CD14-positive monocyte (primary cell): ENCODE results near the gene POU6F2. TPM values are rescaled to one million over a fixed set of nuclear protein-coding genes. Genes with fewer than 3 reads are reported as not detected.

Source experiments
- DNase-seq, 3 donors: peaks; one replicate each; pipeline ENCODE4 v3.0.0-alpha.2; 2011 to 2022
- H2AFZ ChIP-seq: 2 replicates; pipeline ENCODE4 v1.6.0; 2012; ENCODE audit warnings: mild to moderate bottlenecking, low read depth, low read length, inconsistent platforms; ENCODE audit not compliant: insufficient read depth, poor library complexity, severe bottlenecking
- H3K27ac ChIP-seq, 2 donors: 1 replicate in 1 of 2; 2 replicates in 1 of 2; pipeline ENCODE4 v1.5.1; 2012 to 2013; ENCODE audit warnings: low read length in 2 of 2, control low read depth in 1 of 2, inconsistent platforms in 1 of 2, low read depth in 1 of 2, mild to moderate bottlenecking in 1 of 2
- H3K27me3 ChIP-seq, 2 donors: one replicate each; pipeline versions ENCODE4 v1.6.0 to v1.6.1; 2011 to 2013; ENCODE audit warnings: low read length in 2 of 2; ENCODE audit not compliant: control insufficient read depth in 2 of 2, insufficient read depth in 2 of 2
- H3K36me3 ChIP-seq, 2 donors: replicated peaks in 1 of 2; 1 replicate in 1 of 2; 2 replicates in 1 of 2; pipeline versions ENCODE4 v1.5.1 to v1.6.1; 2012 to 2013; ENCODE audit warnings: low read length in 2 of 2, control low read depth in 1 of 2, inconsistent platforms in 1 of 2, mild to moderate bottlenecking in 1 of 2; ENCODE audit not compliant: insufficient read depth in 2 of 2, control insufficient read depth in 1 of 2
- H3K4me1 ChIP-seq, 2 donors: 1 replicate in 1 of 2; 2 replicates in 1 of 2; pipeline versions ENCODE4 v1.5.1 to v1.6.1; 2012 to 2013; ENCODE audit warnings: low read length in 2 of 2, control low read depth in 1 of 2, inconsistent platforms in 1 of 2, mild to moderate bottlenecking in 1 of 2, moderate library complexity in 1 of 2; ENCODE audit not compliant: insufficient read depth in 2 of 2, control insufficient read depth in 1 of 2
- H3K4me2 ChIP-seq: replicated peaks from 2 replicates; pipeline ENCODE3; 2012; ENCODE audit warnings: low read length, moderate library complexity, mild to moderate bottlenecking; ENCODE audit not compliant: poor library complexity, severe bottlenecking; ENCODE audit errors: extremely low read depth
- H3K4me3 ChIP-seq, 3 experiments: fragments of 200-600 bp in 1 of 3; sonication (generic) in 1 of 3; replicated peaks in 1 of 3; 1 replicate in 2 of 3; 2 replicates in 1 of 3; pipeline ENCODE4 v1.5.1; 2011 to 2013; ENCODE audit warnings: low read length in 3 of 3, mild to moderate bottlenecking in 3 of 3, control low read depth in 2 of 3, low read depth in 2 of 3, inconsistent platforms in 1 of 3, moderate library complexity in 1 of 3
- H3K79me2 ChIP-seq: 2 replicates; pipeline ENCODE4 v1.6.0; 2012; ENCODE audit warnings: mild to moderate bottlenecking, control low read depth, inconsistent platforms, low read length, moderate library complexity; ENCODE audit not compliant: insufficient read depth
- H3K9ac ChIP-seq: 2 replicates; pipeline ENCODE4 v1.6.0; 2017; ENCODE audit warnings: low read length, mild to moderate bottlenecking; ENCODE audit not compliant: insufficient read depth, poor library complexity, severe bottlenecking
- H3K9me3 ChIP-seq, 2 donors: replicated peaks in 1 of 2; 1 replicate in 1 of 2; 2 replicates in 1 of 2; pipeline versions ENCODE4 v1.5.1 to v1.6.1; 2012 to 2013; ENCODE audit warnings: low read length in 2 of 2, control low read depth in 1 of 2; ENCODE audit not compliant: control insufficient read depth in 1 of 2, insufficient read depth in 1 of 2
- H4K20me1 ChIP-seq: 2 replicates; pipeline ENCODE4 v1.6.0; 2012; ENCODE audit warnings: mild to moderate bottlenecking, low read length, control low read depth, moderate library complexity; ENCODE audit not compliant: insufficient read depth
- H3K27ac Mint-ChIP-seq, 7 donors: one replicate each; pipeline ENCODE4 v1.8.0; 2020; ENCODE audit warnings: mild to moderate bottlenecking in 7 of 7, mixed read lengths in 7 of 7, moderate library complexity in 6 of 7, inconsistent platforms in 2 of 7
- H3K27me3 Mint-ChIP-seq, 3 donors: one replicate each; pipeline ENCODE4 v1.8.0; 2021 to 2022; ENCODE audit warnings: low read depth in 3 of 3, mild to moderate bottlenecking in 3 of 3, mixed read lengths in 3 of 3, moderate library complexity in 3 of 3, inconsistent platforms in 1 of 3
- H3K36me3 Mint-ChIP-seq, 2 donors: one replicate each; pipeline ENCODE4 v1.8.0; 2020; ENCODE audit warnings: mixed read lengths in 2 of 2, inconsistent platforms in 1 of 2, mild to moderate bottlenecking in 1 of 2
- H3K4me1 Mint-ChIP-seq: one replicate; pipeline ENCODE4 v1.8.0; 2020; ENCODE audit warnings: mild to moderate bottlenecking, mixed read lengths
- H3K4me3 Mint-ChIP-seq, 2 donors: one replicate each; pipeline ENCODE4 v1.8.0; 2020; ENCODE audit warnings: mild to moderate bottlenecking in 2 of 2, mixed read lengths in 2 of 2, moderate library complexity in 1 of 2
- H3K9me3 Mint-ChIP-seq, 7 donors: one replicate each; pipeline ENCODE4 v1.8.0; 2020 to 2022; ENCODE audit warnings: mixed read lengths in 7 of 7, mild to moderate bottlenecking in 6 of 7, moderate library complexity in 6 of 7, inconsistent platforms in 2 of 7
- WGBS: methylation state at CpG from one replicate; pipeline ENCODE4 v1.1.5; 2013; ENCODE audit warnings: missing lambda C conversion rate; ENCODE audit not compliant: insufficient coverage; 5-methylcytosine and 5-hydroxymethylcytosine counted together
- intact Hi-C, 2 donors: fragments of 100-400 bp; cut with micrococcal nuclease; formaldehyde crosslinking; loops; one replicate each; pipeline versions ENCODE4 v1.15.0 to v1.15.1; 2023
- polyA plus RNA-seq, 3 donors: library from polyadenylated mRNA; depleted of rRNA in 1 of 3; unstranded in 2 of 3; stranded (reverse) in 1 of 3; fragments of 300-500 nt in 2 of 3; fragments of >200 nt in 1 of 3; fragmentation: Illumina TruSeq in 2 of 3; gene quantifications; 1 replicate in 2 of 3; 2 replicates in 1 of 3; pipeline ENCODE4 v1.2.3, GENCODE V29; 2012 to 2021
- TF ChIP-seq, protein P1 (sequence below): fragments of 200-600 bp; IDR thresholded peaks from one replicate; pipeline ENCODE4 v1.8.0; 2022; ENCODE audit warnings: antibody characterized with exemption, mild to moderate bottlenecking

POU6F2 gene
- polyA plus RNA-seq, 3 donors = not detected

DNA sequence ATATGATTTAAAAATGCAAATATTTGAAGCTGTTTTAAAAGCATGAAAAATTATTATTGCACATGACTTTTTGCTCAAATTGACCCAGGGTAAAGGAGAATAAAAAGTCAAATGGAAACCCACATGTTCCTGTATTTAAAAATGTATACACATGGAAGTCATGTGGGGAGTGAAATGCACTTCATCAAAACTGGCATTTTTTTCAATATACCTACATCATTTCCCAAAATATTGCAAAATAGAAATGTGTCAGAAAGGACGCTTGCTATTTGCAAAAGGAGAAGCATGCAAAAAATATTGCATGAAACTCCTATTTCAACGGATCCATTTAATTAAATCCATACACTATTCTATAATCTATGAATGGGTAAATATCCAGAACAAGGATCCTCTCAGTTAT is 117.0 kb downstream of the POU6F2 start:
- Histone ChIP-seq H3K4me3 (no peak overlapping the region), H3K27ac (no peak overlapping the region), H2AFZ (no peak overlapping the region), H3K4me1 (no peaks in the 10 kb centered on the region), H3K79me2 (no peaks in the 10 kb centered on the region), H4K20me1 (no peaks in the 10 kb centered on the region), H3K4me2 (no peak overlapping the region), H3K27me3 (no peaks in the 10 kb centered on the region), H3K9me3 (no peaks in the 10 kb centered on the region), H3K36me3 (no peaks in the 10 kb centered on the region), H3K9ac (no peak overlapping the region)
- H3K27me3 Mint-ChIP-seq = no peaks in the 10 kb centered on the region
- intact Hi-C loops = no loop called here
- no peaks in the 10 kb centered on the region for H3K9me3 Mint-ChIP-seq
- no CpG with 5 or more reads among the region's 2 CpGs for WGBS
- no peaks in the 10 kb centered on the region for H3K4me1 Mint-ChIP-seq
- no peak for DNase-seq
- H3K36me3 Mint-ChIP-seq = no peaks in the 10 kb centered on the region
- TF ChIP-seq, protein P1, sequence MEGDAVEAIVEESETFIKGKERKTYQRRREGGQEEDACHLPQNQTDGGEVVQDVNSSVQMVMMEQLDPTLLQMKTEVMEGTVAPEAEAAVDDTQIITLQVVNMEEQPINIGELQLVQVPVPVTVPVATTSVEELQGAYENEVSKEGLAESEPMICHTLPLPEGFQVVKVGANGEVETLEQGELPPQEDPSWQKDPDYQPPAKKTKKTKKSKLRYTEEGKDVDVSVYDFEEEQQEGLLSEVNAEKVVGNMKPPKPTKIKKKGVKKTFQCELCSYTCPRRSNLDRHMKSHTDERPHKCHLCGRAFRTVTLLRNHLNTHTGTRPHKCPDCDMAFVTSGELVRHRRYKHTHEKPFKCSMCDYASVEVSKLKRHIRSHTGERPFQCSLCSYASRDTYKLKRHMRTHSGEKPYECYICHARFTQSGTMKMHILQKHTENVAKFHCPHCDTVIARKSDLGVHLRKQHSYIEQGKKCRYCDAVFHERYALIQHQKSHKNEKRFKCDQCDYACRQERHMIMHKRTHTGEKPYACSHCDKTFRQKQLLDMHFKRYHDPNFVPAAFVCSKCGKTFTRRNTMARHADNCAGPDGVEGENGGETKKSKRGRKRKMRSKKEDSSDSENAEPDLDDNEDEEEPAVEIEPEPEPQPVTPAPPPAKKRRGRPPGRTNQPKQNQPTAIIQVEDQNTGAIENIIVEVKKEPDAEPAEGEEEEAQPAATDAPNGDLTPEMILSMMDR = no peak
- H3K27ac Mint-ChIP-seq = no peak overlapping the region
- no peak overlapping the region for H3K4me3 Mint-ChIP-seq

DNA sequence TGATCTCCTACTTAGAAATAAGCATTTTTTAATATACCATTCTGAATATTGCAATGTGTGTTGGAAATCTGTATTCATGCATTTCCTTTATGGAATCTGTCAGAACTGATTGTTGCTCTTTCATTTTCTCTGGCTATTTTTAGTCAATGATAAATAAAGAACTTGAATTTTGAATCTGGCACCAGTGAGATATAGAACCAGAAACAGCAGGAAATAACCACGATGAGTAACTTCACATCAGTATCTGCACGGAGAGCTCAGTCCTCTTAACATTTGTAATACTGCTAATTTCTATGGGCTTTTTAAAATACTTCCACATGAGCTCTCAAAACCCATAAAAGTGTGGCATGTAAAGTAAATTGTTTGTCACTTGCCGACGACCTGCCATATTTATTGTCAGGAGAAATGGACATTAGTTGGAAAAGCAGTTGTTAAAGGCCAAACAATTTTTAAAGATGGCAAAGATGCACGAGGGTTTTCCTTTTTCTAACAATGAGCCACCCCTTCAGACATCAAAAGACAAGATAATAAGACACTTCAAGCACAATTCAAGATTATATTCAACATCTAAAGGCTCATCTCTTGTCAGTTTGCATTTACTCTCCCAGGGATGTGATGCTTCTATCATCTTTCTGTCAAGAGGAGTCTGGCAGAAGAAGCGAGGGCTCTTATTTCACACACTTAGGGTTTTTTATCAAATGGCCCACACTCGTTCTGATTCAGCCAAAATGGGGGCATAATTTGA is 118.3 kb downstream of the POU6F2 start:
- Histone ChIP-seq H3K4me2 (no peak overlapping the region), H3K9ac (no peak overlapping the region), H3K36me3 (no peaks in the 10 kb centered on the region), H3K27ac (no peak overlapping the region), H3K79me2 (no peaks in the 10 kb centered on the region), H3K27me3 (no peaks in the 10 kb centered on the region), H3K4me3 (no peak overlapping the region), H4K20me1 (no peaks in the 10 kb centered on the region), H2AFZ (no peak overlapping the region), H3K4me1 (no peaks in the 10 kb centered on the region), H3K9me3 (no peaks in the 10 kb centered on the region)
- peaks cover 0 to 3% (median 0%) of the 10 kb centered on the region in 7 donors for H3K9me3 Mint-ChIP-seq
- H3K4me3 Mint-ChIP-seq = no peak overlapping the region
- no peaks in the 10 kb centered on the region for H3K36me3 Mint-ChIP-seq
- H3K4me1 Mint-ChIP-seq = no peaks in the 10 kb centered on the region
- DNase-seq = no peak
- no peak overlapping the region for H3K27ac Mint-ChIP-seq
- TF ChIP-seq, protein P1 = no peak
- no peaks in the 10 kb centered on the region for H3K27me3 Mint-ChIP-seq
- intact Hi-C loops = no loop called here
- no CpG with 5 or more reads among the region's 7 CpGs for WGBS
